GM12864 (cell line): Measurements from ENCODE around the gene STEAP1B.
"Not testable (repeated sequence)": the region's sequence is repeated elsewhere in the genome, so short reads cannot be mapped to it uniquely, and the experiment has no call there.

Source experiments
- DNase-seq: peaks from one replicate; pipeline ENCODE4 v3.0.0-alpha.2; 2011; ENCODE audit warnings: low read depth
- H3K4me3 ChIP-seq: 2 replicates; pipeline ENCODE4 v1.5.1; 2011; ENCODE audit warnings: mild to moderate bottlenecking, low read depth, low read length, control low read depth
- CTCF ChIP-seq: IDR thresholded peaks from 2 replicates; pipeline ENCODE4 v1.5.1; 2011; ENCODE audit warnings: low read depth, mild to moderate bottlenecking, moderate library complexity, low read length, control low read depth, inconsistent platforms; ENCODE audit errors: missing control alignments

STEAP1B gene

DNA sequence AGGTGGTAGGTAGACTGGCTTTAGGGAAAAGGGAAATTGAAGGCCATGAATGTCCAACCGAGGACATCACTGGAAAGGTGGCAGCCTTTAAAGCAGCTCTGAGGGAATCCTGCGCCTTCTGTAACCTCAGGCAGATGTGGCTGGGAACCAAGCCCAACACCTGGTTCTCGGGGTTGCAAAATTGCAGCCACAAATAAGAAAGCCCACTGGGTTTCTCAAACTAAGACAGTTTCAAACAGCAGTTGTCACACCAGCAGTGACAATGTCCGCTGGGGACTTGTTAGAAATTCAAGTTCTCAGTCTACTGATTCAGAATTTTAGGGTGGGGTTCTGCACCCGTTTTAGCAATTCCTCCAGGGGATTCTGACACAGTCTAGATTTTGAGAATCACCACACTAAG is 42.7 kb upstream of the STEAP1B start:
- no peak for TF ChIP-seq CTCF

DNA sequence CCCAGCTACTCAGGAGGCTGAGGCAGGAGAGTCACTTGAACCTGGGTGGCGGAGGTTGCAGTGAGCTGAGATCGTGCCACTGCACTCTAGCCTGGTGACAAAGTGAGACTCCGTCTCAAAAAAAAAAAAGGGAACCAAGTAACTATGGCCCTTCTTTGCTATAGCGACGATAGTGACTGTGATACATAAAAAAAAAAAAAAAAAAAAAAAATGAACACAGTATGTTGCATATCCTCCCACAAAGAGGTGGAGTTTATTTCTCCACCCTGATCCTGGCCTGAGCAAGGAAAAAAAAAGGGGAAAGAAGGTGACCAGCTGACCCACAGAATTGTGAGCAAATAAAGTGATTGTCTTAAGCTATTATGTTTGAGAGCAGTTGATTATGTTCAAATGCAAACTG is 42.3 kb upstream of the STEAP1B start:
- no peak for TF ChIP-seq CTCF
- no peak overlapping the region for H3K4me3 ChIP-seq
- no peak for DNase-seq

More for the DNA sequence above, 42.7 kb upstream of the STEAP1B start:
- DNase-seq: no peak
- H3K4me3 ChIP-seq: no peak overlapping the region

DNA sequence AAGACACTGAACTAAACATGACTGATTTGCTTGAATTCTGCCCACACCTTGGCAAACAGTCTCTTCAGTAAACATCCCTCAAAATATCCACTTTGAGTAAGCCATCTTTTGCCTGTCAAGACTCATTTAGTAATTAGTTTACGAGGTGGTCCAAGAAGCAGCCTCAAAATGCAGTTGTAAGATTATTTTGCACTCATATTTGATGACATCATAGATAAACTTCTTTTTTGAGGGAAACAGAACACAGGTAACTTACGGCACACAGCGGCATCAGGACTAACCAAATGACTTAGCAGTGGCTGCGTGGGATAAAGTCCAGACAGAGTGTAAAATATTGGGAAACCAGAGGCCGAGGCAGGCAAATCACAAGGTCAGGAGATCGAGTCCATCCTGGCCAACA is 41.8 kb upstream of the STEAP1B start:
- no peak for DNase-seq
- H3K4me3 ChIP-seq: no peak overlapping the region
- no peak for TF ChIP-seq CTCF

GRCh38 chr7:22528537-22528936 is 28.5 kb upstream of the STEAP1B start:
- not testable (repeated sequence) for H3K4me3 ChIP-seq, DNase-seq

- DNase-seq, H3K4me3 ChIP-seq: not testable (repeated sequence)
These were observed 24.5 kb upstream of the STEAP1B start for GRCh38 chr7:22524353-22524947.

GRCh38 chr7:22523478-22524352 is 23.7 kb upstream of the STEAP1B start:
- peak; percentile 11 for TF ChIP-seq CTCF
- not testable (repeated sequence) for DNase-seq

DNA sequence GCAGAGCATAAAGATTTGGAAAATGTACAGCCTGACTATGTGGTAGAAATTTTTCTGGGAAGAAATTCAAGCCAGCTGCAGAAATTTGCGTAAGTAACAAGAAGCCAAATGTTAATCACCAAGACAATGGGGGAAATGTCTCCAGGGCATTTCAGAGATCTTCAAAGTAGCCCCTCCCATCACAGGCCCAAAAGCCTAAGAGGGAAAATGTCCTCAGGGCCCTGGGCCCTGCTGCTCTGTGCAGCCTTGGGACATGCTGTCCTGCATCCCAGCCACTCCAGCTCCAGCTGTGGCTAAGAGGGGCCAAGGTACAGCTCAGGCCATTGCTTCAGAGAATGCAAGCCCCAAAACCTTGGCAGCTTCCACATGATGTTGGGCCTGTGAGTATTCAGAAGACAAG is 19.6 kb upstream of the STEAP1B start:
- H3K4me3 ChIP-seq, DNase-seq: not testable (repeated sequence)

More at GRCh38 chr7:22523478-22524352, 23.7 kb upstream of the STEAP1B start:
- not testable (repeated sequence) for H3K4me3 ChIP-seq

DNA sequence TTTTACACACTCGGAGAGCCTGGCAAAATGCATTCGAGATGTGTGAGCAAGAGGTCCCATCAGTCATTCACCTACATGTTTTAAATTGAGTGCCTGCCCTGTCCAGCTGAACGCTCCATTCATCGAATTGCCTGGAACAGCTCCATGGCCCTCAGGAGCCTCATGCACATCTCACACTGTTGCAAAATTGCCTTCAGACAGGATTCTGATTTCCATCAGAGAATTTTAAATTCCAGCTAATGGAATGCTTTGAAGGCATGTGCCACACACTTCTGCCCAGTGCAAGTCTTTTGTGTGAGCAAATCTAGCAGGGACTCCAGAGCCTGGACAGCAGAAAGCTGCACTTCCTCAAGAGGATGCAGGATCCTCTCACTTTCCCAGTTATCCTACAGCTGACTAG is 17.0 kb upstream of the STEAP1B start:
- not testable (repeated sequence) for H3K4me3 ChIP-seq, DNase-seq

DNA sequence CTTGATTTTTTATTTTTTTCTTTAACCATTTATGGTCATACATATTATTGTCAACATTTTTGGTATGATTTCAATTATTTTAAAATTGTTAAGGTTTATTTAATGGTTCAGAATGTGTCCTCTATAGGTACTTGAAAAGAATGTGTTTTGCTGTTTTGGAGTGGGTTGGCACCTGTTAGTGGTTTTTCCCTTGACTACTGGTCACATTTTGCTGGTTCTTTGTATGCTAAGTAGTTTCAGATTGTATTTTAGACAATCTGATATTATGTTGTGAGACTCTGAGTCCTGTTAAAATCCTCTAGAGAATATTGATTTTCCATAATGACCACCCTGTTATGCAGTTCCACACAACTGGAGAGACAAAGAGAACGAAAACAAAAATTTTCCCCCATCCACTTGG is 15.0 kb upstream of the STEAP1B start:
- H3K4me3 ChIP-seq, DNase-seq: not testable (repeated sequence)

DNA sequence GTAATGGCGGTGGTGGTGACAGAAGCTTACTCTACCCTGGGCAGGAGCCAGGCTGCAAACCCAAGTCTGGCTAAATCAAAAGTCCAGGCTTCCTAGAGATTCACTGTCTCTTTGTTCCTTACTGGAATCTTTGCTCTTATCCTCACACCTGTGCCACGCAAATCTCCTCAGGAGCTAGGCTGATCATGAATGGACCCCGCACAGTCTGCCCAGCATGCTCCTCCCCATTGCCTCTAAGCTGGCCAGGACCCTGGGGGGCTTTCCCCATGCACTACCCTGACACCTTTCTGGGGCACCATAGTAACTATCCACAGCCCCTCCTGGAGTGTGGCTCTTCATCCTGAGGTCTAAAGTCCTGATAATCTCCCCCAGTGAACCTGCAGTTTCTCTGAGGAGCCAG is 7.3 kb upstream of the STEAP1B start:
- DNase-seq, H3K4me3 ChIP-seq: not testable (repeated sequence)

GRCh38 chr7:22506316-22507020 is 6.5 kb upstream of the STEAP1B start:
- not testable (repeated sequence) for DNase-seq, H3K4me3 ChIP-seq
